Aorta (tissue), 5 donors: Measurements from ENCODE around the gene AGPAT4. TPM values are rescaled to one million over a fixed set of nuclear protein-coding genes. Genes with fewer than 3 reads are reported as not detected.

Experiments used
- ATAC-seq: fragments of 200-7000 bp; cut with Tn5 transposase; one replicate; pipeline ENCODE4 v1.9.1; 2022; ENCODE audit warnings: moderate library complexity; ENCODE audit not compliant: low FRiP score
- DNase-seq, 2 donors: peaks; one replicate each; pipeline ENCODE4 v3.0.0-alpha.2; 2020
- H3K27ac ChIP-seq, 2 donors: one replicate each; pipeline ENCODE4 v1.5.1; 2013; ENCODE audit warnings: low read length in 2 of 2, mild to moderate bottlenecking in 2 of 2, moderate library complexity in 2 of 2, control low read depth in 1 of 2, inconsistent platforms in 1 of 2, low read depth in 1 of 2
- H3K27me3 ChIP-seq, 2 donors: one replicate each; pipeline ENCODE4 v1.6.1; 2013; ENCODE audit warnings: control low read depth in 1 of 2, low read length in 1 of 2, mild to moderate bottlenecking in 1 of 2, moderate library complexity in 1 of 2; ENCODE audit not compliant: insufficient read depth in 2 of 2, control insufficient read depth in 1 of 2
- H3K36me3 ChIP-seq, 2 donors: one replicate each; pipeline ENCODE4 v1.6.1; 2013; ENCODE audit warnings: control low read depth in 1 of 2, low read length in 1 of 2, mild to moderate bottlenecking in 1 of 2; ENCODE audit not compliant: insufficient read depth in 2 of 2, control insufficient read depth in 1 of 2
- H3K4me1 ChIP-seq, 2 donors: one replicate each; pipeline ENCODE4 v1.6.1; 2013; ENCODE audit warnings: low read length in 2 of 2, control low read depth in 1 of 2, mild to moderate bottlenecking in 1 of 2, moderate library complexity in 1 of 2; ENCODE audit not compliant: insufficient read depth in 2 of 2, control insufficient read depth in 1 of 2
- H3K4me3 ChIP-seq, 2 donors: one replicate each; pipeline ENCODE4 v1.5.1; 2013; ENCODE audit warnings: low read length in 2 of 2, control low read depth in 1 of 2, mild to moderate bottlenecking in 1 of 2
- H3K9me3 ChIP-seq: one replicate; pipeline ENCODE4 v1.6.1; 2013; ENCODE audit warnings: mild to moderate bottlenecking, low read length; ENCODE audit not compliant: control insufficient read depth
- WGBS, 2 donors: extraction: QIAGEN DNeasy Blood & Tissue Kit; methylation state at CpG; one replicate each; pipeline ENCODE4 v1.1.7; 2013; 5-methylcytosine and 5-hydroxymethylcytosine counted together
- intact Hi-C, 2 donors: fragments of 100-400 bp; cut with DNase I; formaldehyde crosslinking; loops; one replicate each; pipeline versions ENCODE4 v1.14.2 to v1.15.0; 2022
- polyA plus RNA-seq, 2 donors: library from polyadenylated mRNA; stranded (reverse); fragments of 200-250 nt; gene quantifications; one replicate each; pipeline ENCODE4 v1.2.3, GENCODE V29; 2013
- total RNA-seq, 2 donors: library from RNA; stranded (reverse); fragmentation: NEBNext Ultra II Directional; extraction: Animal tissue kit (Norgen Biotek cat#: 25700); gene quantifications; one replicate each; pipeline ENCODE4 v1.2.1, GENCODE V29; 2021
- donor health status: healthy with polysubstance abuse.
- donor health status: Bipolar disorder and iron deficiency.
- donor health status: DM: no; HTN: no; CAD: no.
- donor health status: DM: no; HTN: no; CAD: no.
- donor health status: DM: yes; HTN: yes; CAD: no.

The AGPAT4 gene
- total and polyA plus RNA-seq, 4 donors: 1.0 to 17.9 (median 11.0) TPM

GRCh38 chr6:161110028-161110779 lies 163.7 kb downstream of the AGPAT4 start:
- ATAC-seq: no peak
- intact Hi-C loops: no loop called here
- Histone ChIP-seq H3K9me3 (no peaks in the 10 kb centered on the region), H3K4me1 (no peaks in the 10 kb centered on the region), H3K4me3 (no peak overlapping the region), H3K27me3 (no peaks in the 10 kb centered on the region), H3K27ac (no peak overlapping the region), H3K36me3 (peaks cover 8 to 19% of the 10 kb centered on the region in 2 donors)
- 74 to 80% methylated on average over 14 of the region's 14 CpGs for WGBS, 2 donors
- no peak for DNase-seq

GRCh38 chr6:161109366-161109765 lies 164.5 kb downstream of the AGPAT4 start:
- Histone ChIP-seq H3K4me3 (no peak overlapping the region), H3K27ac (no peak overlapping the region), H3K36me3 (peaks cover 8 to 19% of the 10 kb centered on the region in 2 donors), H3K4me1 (no peaks in the 10 kb centered on the region), H3K27me3 (no peaks in the 10 kb centered on the region), H3K9me3 (no peaks in the 10 kb centered on the region)
- DNase-seq (no peak), ATAC-seq (no peak)
- 78 to 80% methylated on average over 4 of the region's 4 CpGs for whole genome bisulfite sequencing, 2 donors
- intact Hi-C loops: loop anchor here in 1 of 2 donors (5.0 kb wide), 1 partner anchor 263 kb away; no protein-coding TSS in a partner anchor

GRCh38 chr6:161108916-161109315 lies 164.9 kb downstream of the AGPAT4 start:
- WGBS, 2 donors: 90 to 91% methylated on average over 5 of the region's 5 CpGs
- Histone ChIP-seq H3K9me3 (no peaks in the 10 kb centered on the region), H3K4me1 (no peaks in the 10 kb centered on the region), H3K27ac (no peak overlapping the region), H3K36me3 (peaks cover 8 to 19% of the 10 kb centered on the region in 2 donors), H3K27me3 (no peaks in the 10 kb centered on the region), H3K4me3 (no peak overlapping the region)
- no peak for DNase-seq
- ATAC-seq: no peak
- intact Hi-C loops: loop anchor here in 1 of 2 donors (5.0 kb wide), 1 partner anchor 263 kb away; no protein-coding TSS in a partner anchor

GRCh38 chr6:161107779-161108730 lies 165.8 kb downstream of the AGPAT4 start:
- no peak for ATAC-seq
- intact Hi-C loops: loop anchor here in 1 of 2 donors (5.0 kb wide), 1 partner anchor 264 kb away; no protein-coding TSS in a partner anchor
- H3K9me3 ChIP-seq: no peaks in the 10 kb centered on the region
- H3K27ac ChIP-seq: no peak overlapping the region
- H3K36me3 ChIP-seq: peaks cover 7 to 22% of the 10 kb centered on the region in 2 donors
- H3K4me1 ChIP-seq: no peaks in the 10 kb centered on the region
- no peak overlapping the region for H3K4me3 ChIP-seq
- no peak for DNase-seq
- no peaks in the 10 kb centered on the region for H3K27me3 ChIP-seq
- WGBS, 2 donors: 94 to 95% methylated on average over 23 of the region's 23 CpGs

GRCh38 chr6:161105408-161105807 lies 168.5 kb downstream of the AGPAT4 start:
- Histone ChIP-seq H3K4me1 (no peaks in the 10 kb centered on the region), H3K9me3 (no peaks in the 10 kb centered on the region), H3K36me3 (peaks cover 4 to 10% of the 10 kb centered on the region in 2 donors), H3K27me3 (no peaks in the 10 kb centered on the region), H3K27ac (no peak overlapping the region), H3K4me3 (no peak overlapping the region)
- no peak for DNase-seq
- intact Hi-C loops: loop anchor here in 1 of 2 donors (5.0 kb wide), 1 partner anchor 267 kb away; no protein-coding TSS in a partner anchor
- no peak for ATAC-seq
- 99 to 100% methylated on average over 2 of the region's 2 CpGs for WGBS, 2 donors

- Histone ChIP-seq H3K36me3 (peaks cover 4 to 10% of the 10 kb centered on the region in 2 donors), H3K4me1 (no peaks in the 10 kb centered on the region), H3K9me3 (no peaks in the 10 kb centered on the region), H3K4me3 (no peak overlapping the region), H3K27me3 (no peaks in the 10 kb centered on the region), H3K27ac (no peak overlapping the region)
- intact Hi-C loops: loop anchor here (5.0 kb wide), 1 partner anchor 267 kb away; no protein-coding TSS in a partner anchor
- no peak for DNase-seq
- no peak for ATAC-seq
These were observed 168.9 kb downstream of the AGPAT4 start for GRCh38 chr6:161104966-161105365.

- no peak for ATAC-seq
- Histone ChIP-seq H3K36me3 (peaks cover 0 to 10% of the 10 kb centered on the region in 2 donors), H3K9me3 (no peaks in the 10 kb centered on the region), H3K27me3 (no peaks in the 10 kb centered on the region), H3K4me1 (no peaks in the 10 kb centered on the region), H3K27ac (no peak overlapping the region), H3K4me3 (no peak overlapping the region)
- 97 to 99% methylated on average over 4 of the region's 4 CpGs for WGBS, 2 donors
- intact Hi-C loops: loop anchor here in 1 of 2 donors (5.0 kb wide), 1 partner anchor 269 kb away; no protein-coding TSS in a partner anchor
- no peak for DNase-seq
These were observed 170.4 kb downstream of the AGPAT4 start for GRCh38 chr6:161103475-161103874.

GRCh38 chr6:161101517-161101916 lies 172.3 kb downstream of the AGPAT4 start:
- WGBS, 2 donors: 69 to 75% methylated on average over 7 of the region's 7 CpGs
- H3K36me3 ChIP-seq: peaks cover 3 to 6% of the 10 kb centered on the region in 2 donors
- H3K9me3 ChIP-seq: no peaks in the 10 kb centered on the region
- H3K4me3 ChIP-seq: no peak overlapping the region
- DNase-seq (no peak), ATAC-seq (no peak)
- H3K27ac ChIP-seq: no peak overlapping the region
- intact Hi-C loops: loop anchor here in 1 of 2 donors (5.0 kb wide), 1 partner anchor 271 kb away; no protein-coding TSS in a partner anchor
- no peaks in the 10 kb centered on the region for H3K27me3 ChIP-seq
- no peaks in the 10 kb centered on the region for H3K4me1 ChIP-seq
